GM18511 (cell line): Measurements from ENCODE around the gene SGK2.
"Not testable (repeated sequence)": the region's sequence is repeated elsewhere in the genome, so short reads cannot be mapped to it uniquely, and the experiment has no call there.

ENCODE experiments used
- ATAC-seq: cut with Tn5 transposase; IDR thresholded peaks from one replicate; pipeline ENCODE4 v1.9.1; 2021; ENCODE audit warnings: mild to moderate bottlenecking, moderate library complexity; ENCODE audit not compliant: unreplicated experiment

SGK2 gene

DNA sequence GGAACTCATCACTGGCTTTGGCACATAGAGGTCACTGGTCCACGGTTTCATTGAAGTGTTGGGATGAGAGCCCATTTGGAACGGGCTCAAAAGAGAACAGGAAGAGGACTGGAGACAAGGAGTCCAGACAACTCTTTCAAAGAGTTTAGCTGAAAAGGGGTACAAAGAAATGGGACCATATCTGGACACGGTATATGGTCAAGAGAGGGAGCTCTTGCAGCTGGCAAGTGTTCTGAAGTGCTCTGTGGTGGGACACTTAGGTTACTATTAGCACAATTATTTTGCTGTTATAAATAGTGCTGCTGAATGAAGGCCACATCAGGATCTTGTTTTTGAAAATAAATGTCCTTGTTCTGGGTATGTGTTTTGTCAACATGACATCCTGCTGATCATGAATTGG lies 4.6 kb downstream of the SGK2 start:
- no peak for ATAC-seq

DNA sequence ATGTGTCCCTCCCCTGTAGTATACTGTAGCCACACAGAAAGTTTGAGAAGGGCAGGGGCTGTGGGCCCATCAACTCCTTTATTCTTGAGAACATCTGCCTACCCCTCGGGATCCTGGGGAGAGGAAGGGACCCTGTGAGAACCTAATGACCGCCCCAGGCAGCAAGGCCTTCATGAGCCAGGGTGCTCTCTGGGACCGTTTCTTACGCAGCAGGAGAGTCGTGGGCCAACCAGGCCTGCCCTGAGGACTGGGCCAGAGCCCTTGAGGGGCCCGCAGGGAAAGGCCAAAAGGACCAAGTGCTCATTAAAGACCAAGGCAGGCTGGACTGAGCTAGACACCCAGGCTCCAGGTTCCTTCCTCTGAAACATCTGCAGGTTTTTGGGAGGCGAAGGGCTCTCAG lies 5.2 kb downstream of the SGK2 start:
- ATAC-seq = no peak

DNA sequence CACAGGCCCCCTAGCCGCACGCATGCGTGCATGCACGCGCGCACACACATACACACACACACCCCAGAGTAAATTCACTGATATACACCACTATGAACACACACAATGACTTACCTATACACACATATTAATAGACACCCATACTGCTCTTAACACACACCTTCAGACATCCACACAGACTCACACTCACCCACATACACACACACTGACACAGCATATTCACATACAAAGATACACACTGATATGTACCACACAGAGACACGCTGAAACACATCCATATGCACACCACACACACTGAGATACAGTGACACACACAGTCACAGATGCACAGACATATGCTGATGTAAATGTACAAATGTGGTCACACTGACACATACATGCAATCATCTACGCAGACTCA lies 5.6 kb downstream of the SGK2 start:
- no peak for ATAC-seq

DNA sequence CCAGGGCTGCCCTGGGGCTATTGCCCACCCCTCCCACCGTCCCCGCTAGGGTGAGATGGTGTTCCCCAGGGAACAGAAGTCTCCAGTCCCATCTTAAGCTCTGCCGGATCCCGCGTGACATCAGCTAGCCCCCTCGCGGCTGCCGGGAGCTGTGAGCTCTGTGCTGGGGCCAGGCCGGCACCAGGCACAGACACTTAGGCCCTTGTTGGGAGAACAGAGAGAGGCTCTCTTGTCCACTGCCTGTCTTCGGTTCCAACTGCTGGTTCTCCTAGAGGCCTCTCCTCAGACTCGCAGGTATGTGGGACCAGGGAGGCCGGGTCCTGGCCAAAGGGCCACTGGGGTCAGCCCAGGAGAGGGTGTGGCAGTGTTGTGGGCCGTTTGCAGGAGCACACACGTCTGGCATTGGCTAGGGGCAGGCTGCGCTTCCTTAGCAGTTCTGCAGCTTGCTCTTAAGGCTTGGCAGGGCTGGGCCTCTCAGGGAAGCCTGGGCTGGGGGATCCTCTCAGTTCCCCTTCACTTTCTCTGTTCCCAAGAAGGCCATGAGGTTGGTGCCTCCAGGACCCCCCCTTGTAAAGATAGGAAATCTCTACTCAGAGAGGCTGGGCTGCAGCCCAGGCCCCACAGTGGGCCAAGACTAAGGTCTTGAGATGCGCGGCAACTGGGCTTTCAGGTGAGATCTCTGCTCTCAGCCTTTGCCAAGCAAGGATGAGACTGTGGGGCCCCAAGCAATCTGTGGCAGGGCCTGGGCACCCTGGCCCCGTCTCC lies 6.3 kb downstream of the SGK2 start:
- no peak for ATAC-seq

DNA sequence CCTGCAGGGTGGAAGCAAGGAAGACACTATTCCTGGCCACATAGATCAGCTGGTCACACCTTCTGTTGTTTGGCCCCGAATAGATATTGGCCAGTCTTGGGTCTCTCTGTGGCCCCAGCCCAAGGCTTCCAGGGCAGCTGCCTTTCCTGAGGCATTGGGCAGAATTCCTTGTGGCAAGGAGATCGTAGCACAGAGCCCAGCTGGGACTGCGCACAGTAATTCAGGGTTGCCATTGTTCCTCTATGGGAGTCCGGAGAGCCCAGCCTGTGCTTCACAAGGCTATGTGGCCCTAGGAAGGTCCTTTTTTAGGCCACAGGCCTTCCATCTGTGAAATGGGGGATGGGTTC lies 6.9 kb downstream of the SGK2 start:
- no peak for ATAC-seq

DNA sequence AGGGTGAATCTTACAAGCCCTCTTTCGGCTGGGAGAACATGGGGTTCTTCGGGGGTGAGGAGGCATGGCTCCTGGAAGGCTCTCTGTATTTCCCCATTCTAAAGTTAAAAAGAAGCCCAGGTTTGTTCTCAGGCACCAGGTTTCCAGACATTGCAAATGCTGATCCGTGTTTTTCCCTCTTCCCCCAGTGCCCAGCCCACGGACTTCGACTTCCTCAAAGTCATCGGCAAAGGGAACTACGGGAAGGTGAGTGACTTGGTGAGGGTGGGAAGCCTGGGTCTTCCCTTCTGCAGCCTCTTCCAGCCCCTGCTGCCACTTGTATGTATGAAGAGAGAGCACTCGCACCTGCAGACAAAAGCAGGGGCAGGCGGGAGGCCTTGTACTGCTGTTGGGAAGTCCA lies 8.7 kb downstream of the SGK2 start:
- ATAC-seq = no peak

DNA sequence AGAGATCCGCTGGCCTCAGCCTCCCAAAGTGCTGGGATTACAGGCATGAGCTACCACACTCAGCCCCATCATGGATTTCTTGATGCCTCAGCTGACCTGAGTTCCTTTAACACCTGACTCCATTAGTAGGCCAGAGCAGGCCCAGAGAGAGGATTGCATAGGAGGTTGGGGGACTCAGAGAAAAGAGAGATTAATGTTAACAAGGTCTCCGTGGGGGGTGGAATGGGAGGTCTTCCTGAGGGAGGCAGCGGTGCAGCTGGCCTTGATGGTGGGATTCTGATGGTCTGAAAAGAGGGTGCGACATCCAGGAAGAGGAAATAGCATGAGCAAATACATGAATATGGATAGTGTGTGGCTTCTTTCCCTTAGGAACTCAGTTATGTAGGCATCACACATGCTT lies 9.9 kb downstream of the SGK2 start:
- ATAC-seq = no peak

DNA sequence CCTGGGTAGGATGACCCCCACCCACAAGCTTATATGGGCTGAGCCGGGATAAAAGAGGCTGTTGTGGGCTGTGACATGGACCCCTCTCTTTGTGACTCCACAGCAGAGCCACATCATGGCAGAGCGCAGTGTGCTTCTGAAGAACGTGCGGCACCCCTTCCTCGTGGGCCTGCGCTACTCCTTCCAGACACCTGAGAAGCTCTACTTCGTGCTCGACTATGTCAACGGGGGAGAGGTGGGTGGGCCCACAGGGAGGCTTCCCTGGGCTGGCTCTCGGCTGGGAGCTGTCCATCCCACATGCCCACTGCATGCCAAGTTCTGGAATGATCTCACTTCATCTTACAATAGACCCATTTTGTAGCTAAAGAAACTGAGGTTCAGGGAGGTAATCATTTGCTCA lies 10.5 kb downstream of the SGK2 start:
- ATAC-seq = no peak

DNA sequence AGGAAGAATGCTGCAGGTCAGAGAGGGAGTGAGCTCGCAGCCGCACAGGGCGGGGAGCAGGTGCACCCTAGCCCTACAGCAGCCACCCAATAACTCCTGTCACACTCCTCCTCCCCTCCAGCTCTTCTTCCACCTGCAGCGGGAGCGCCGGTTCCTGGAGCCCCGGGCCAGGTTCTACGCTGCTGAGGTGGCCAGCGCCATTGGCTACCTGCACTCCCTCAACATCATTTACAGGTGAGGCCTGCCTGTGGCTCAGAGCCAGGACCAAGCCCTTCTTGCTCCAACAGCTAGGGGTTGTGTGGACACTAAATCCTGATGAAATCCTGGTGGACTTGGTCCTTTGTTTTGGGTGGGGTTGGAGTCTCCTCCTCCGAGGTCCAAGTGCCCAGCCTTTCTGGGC lies 11.7 kb downstream of the SGK2 start:
- no peak for ATAC-seq

DNA sequence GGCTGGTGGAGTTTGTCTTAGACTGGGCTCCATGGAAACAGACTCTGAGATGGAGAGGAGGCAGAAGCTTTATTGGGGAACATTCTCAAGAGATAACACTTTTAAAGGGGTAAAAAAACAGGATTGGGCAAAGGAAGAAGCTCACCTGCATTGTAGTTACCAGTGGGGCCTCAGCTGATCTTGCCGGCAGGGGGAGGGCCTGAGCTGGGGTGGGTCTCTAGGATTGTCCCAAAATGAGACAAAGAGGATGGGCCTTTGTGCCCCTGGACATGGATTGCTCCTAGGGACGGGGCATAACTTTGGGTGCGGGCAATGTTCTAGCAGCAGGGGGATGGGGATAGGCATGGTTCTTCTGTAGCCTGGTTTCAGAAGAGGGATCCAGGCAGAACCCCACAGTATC lies 12.5 kb downstream of the SGK2 start:
- ATAC-seq = no peak

DNA sequence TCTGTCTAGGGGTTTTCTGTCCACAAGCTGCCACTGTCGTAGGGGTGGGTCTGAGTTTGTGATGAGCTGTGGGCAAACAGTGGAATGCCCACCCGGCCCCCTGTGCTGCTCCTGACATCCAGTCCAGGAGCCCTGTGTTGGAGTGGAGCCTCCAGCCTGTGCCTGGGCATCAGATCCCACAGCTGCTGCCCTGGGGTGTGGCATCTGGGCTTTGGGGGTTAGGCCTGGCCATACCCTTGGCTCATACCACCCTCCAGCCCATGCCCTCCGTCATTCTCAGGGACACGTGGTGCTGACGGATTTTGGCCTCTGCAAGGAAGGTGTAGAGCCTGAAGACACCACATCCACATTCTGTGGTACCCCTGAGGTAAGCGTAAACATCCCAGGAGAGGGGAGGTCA lies 12.9 kb downstream of the SGK2 start:
- no peak for ATAC-seq

DNA sequence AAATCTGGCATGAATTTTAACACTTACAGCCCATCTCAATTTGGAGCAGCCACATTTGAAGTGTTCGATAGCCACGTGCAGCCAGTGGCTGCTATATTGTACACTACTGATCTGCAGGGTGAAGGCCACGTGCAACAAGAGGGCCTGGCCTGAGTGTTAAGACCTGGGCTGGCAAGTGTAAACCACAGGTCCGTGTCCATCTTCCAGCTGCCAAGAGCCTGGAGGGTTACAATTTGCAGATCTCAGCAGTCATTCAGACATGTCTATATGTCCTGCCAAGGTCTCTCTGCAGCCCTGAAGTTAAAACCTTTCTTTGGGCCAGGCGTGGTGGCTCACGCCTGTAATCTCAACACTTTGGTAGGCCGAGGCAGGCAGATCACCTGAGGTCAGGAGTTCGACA lies 14.1 kb downstream of the SGK2 start:
- ATAC-seq = no peak

DNA sequence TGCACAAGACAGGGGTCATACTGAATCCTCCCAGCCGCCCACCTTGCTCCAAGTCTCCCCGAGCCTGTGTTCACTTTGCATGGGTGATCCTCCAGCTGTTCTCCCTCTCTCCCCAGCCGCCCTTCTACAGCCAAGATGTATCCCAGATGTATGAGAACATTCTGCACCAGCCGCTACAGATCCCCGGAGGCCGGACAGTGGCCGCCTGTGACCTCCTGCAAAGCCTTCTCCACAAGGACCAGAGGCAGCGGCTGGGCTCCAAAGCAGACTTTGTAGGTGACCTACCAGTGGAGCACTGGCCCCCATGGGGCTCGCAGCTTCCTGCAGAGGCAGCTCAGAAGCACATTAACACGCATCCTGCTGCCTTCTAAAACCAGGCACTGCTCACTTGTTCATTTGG lies 17.3 kb downstream of the SGK2 start:
- ATAC-seq = no peak

DNA sequence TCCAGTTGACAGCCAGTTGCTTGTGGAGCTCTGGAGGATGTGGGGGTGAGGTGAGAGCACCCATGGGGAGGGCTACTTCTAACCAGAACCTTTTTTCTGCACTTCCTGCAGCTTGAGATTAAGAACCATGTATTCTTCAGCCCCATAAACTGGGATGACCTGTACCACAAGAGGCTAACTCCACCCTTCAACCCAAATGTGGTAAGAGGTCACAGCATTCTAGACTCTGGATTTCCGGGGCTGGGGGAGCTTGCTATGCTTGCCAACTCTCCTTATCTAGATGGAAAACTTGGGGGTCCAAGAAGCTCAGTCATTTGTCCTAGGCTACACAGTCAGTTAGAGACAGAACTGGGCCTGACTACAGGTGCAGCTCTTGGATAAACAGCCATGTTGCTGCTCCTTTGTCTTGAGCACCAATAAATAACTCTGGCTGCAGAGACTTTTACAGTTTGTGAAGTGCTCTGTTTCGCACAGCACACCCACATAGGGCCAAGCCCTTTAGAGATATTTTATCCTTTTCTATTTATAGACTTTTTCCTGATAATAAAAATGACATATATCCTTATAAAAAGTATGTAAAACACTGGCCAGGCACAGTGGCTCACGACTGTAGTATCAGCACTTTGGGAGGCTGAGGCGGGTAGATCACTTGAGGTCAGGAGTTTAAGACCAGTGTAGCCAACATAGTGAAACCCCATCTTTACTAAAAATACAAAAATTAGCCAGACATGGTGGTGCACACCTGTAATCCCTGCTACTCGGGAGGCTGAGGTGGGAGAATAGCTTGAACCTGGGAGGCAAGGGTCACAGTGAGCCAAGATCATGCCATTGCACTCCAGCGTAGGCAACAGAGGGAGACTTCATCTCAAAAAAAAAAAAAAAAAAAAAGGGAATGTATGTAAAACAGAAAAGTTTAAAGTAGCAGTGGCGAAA lies 21.3 kb downstream of the SGK2 start:
- ATAC-seq = no peak

DNA sequence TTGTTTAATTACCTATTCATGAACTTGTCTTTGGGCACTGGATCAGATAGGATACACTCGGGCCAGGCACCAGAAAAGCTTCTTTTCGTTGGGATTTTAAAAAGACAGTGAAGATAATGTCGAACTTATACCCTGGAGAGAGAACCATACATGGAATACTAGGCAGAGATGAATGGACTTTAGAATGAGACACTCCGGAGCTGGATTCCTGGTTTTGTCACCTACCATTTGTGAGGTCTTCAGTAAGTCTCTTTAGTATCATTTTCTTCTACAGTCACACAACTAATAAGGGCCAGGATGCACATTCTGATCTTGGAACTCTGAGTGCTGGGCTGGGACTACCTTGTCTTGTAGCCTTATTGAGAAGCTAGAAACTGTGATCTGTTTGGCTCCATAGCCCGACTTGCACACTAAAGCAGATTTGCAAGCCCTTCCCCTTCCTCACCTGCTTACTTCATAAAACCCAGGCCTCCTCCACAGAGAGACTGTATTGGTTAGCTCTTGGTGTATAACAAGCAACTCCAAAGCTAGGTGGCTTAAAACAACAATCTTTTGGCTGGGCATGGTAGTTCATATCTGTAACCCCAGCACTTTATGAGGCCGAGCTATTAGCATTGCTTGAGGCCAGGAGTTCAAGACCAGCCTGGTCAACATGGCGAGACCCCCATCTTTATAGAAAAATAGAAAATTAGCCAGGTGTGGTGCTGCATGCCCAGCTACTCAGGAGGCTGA lies 24.5 kb downstream of the SGK2 start:
- no peak for ATAC-seq

DNA sequence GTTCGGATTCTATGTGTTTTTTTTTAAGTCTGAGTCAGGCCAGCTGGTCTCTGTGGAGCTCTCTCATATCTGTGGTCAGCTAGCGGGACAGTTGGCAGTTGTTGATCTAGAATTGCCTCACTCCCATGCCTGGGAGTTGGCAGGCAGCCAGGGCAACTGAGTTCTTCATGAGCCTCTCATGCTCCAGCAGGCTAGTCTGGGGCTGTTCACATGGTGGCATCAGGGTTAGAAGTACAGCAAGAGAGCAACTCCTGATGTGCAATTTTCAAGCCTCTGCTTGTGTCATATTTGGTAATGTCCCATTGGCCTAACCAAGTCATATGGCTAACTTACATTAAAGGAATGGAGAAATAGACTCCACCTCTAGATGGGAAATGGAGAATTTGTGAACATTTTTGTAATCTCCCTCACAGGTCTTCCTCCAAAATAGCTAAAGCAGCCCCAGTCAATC lies 25.2 kb downstream of the SGK2 start:
- no peak for ATAC-seq

DNA sequence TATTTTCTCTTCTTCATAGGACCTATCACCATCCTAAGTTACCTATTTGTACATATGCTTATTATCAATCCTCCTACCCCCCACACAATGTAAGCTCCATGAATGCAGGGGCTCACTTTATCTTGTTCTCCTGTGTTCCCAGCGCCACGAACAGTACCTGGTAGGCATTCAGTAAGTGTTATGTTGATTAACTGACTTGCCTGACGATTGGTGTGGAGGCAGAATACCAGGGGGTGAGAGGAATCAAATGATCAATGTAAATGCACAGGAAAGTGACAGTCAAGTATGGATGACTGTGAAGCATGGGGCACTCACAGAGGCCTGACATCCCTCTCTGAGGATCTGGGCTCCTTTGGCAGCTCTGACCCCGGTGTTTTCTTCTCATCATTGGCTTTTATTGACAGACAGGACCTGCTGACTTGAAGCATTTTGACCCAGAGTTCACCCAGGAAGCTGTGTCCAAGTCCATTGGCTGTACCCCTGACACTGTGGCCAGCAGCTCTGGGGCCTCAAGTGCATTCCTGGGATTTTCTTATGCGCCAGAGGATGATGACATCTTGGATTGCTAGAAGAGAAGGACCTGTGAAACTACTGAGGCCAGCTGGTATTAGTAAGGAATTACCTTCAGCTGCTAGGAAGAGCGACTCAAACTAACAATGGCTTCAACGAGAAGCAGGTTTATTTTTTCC lies 25.8 kb downstream of the SGK2 start:
- no peak for ATAC-seq

DNA sequence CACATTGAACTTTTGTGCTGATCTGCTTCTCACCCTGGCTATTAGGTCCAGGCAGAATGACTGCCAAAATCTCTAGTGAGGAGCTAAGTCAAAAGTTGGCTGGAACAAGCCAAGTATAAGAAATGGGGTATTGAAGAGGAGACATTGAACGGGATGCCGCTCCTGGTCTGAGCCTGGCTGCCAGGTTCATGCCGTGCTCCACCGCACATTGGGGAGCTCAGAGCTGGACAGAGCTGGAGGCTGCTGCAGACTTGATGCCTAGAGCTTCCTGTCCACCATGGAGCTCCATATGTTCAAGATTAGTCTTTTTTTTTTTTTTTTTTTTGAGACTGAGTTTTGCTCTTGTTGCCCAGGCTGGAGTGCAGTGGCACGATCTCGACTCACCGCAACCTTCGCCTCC lies 27.8 kb downstream of the SGK2 start:
- ATAC-seq = no peak

DNA sequence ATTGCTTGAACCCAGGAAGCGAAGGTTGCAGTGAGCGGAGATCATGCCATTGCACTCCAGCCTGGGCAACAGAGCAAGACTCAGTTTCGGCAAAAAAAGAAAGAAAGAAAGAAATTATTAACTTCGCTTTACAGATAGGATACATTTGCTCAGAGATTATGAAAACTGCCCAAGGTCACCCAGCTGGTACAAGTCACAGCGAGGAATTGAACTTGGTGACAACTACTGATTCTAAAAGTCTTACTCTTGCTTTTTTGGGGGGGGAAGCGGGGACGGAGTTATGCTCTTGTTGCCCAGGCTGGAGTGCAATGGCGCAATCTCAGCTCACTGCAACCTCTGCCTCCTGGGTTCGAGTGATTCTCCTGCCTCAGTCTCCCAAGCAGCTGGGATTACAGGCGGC lies 29.7 kb downstream of the SGK2 start:
- not testable (repeated sequence) for ATAC-seq

DNA sequence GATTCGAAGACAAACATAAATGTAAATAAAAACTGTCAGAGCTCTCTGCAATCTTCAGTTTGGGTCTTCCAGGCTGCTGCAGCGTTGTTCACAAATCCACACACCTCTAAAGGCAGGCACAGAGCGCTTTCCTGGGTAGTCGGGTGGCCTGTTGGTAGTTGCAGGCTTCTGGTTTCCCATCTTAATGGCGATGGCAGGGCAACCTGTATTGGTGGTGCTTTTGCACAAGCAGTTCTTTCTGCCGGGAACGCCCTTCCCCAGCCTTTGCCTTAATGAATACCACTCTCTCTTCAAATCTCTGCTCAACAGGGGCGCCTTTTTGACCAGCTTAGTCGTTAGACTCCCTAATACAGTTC lies 31.2 kb downstream of the SGK2 start:
- peak; percentile 12 for ATAC-seq
